ENCODE measurements around the gene LRRC37B.
"Not testable (repeated sequence)": the region's sequence is repeated elsewhere in the genome, so short reads cannot be mapped to it uniquely, and the experiment has no call there.

LRRC37B gene

GRCh38 chr17:32042266-32042665 is 35.1 kb downstream of the LRRC37B start:
- not testable (repeated sequence) for DNase-seq

- not testable (repeated sequence) for DNase-seq
These were observed 38.4 kb downstream of the LRRC37B start for GRCh38 chr17:32045611-32046010.

DNA sequence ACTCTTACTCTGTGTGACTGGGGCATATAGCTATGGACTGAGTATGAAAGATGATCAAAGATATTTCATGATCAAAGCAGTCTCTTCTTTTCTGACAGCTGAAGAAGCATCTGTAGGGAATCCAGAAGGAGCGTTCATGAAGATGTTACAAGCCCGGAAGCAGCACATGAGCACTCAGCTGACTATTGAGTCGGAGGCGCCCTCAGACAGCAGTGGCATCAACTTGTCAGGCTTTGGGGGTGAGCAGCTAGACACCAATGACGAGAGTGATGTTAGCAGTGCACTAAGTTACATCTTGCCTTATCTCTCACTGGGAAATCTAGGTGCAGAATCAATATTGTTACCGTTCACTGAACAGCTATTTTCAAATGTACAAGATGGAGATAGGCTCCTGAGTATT is 40.5 kb downstream of the LRRC37B start:
- DNase-seq, result not testable (repeated sequence)

- DNase-seq, result not testable (repeated sequence)
These were observed 47.8 kb downstream of the LRRC37B start for GRCh38 chr17:32054985-32055384.

DNA sequence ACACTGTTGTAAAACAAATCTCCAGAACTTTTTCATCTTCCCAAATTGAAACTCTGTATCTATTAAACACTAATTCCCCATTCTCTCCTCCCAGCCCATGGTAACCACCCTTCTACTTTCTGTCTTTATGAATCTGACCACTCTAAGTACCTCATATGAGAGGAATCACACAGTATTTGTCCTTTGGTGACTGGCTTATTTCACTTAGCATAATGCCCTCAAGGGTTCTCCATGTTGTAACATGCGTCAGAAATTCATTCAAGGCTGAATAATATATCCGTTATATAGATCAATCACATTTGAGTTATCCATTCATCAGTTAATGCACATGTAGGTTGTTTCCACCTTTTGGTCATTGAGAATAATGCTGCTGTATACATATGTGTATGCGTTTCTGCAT is 48.2 kb downstream of the LRRC37B start:
- not testable (repeated sequence) for DNase-seq

GRCh38 chr17:32056500-32056899 is 49.3 kb downstream of the LRRC37B start:
- not testable (repeated sequence) for DNase-seq

DNA sequence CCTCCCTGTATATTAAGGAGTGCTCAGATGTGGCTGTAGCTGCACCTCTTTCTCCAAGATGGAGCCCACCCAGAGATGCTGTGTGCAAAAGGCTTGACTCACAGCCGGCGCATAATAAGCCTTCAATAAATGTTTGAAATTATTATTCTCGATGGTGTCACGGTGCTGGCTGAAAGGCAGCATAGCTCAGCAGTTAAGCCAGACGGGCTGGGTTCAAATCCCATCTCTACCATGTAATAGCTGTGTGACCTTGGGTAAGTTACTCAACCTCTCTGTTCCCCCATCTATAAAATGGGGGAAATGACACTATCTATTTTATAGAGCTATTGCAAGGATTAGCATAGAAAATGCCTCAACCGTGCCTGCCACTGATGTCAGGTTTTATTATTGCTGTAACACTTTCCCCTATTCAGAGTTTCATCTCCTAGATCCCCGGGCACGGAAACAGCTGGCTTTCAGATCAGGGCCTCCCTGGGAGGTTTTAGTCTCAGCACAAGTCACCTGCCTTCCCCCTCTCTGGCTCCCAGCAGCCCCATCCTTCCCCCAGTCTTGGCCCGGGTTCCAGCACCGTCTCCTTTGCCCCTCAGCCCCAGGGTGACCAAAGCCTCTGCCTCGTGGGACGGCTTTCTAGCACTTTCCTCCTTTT is 50.4 kb downstream of the LRRC37B start:
- not testable (repeated sequence) for DNase-seq

DNA sequence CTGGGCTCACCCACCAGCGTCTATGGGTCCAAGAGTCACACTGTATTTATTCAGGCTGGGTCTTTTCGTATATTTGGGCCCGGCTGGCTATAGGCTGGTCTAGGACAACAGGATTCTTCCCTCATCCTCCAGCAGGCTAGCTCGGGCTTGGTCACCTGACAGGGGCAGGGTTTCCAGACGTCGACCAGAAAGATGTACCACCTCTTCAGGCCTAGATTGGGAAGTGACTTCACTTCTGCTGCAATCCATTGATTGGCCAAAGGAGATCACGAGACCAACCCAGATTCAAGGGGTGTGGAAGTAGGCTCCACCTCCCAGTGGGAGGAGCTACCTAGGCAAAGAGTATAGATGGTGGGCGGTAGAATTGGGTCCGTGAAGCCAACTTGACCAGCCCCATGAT is 53.5 kb downstream of the LRRC37B start:
- not testable (repeated sequence) for DNase-seq

DNA sequence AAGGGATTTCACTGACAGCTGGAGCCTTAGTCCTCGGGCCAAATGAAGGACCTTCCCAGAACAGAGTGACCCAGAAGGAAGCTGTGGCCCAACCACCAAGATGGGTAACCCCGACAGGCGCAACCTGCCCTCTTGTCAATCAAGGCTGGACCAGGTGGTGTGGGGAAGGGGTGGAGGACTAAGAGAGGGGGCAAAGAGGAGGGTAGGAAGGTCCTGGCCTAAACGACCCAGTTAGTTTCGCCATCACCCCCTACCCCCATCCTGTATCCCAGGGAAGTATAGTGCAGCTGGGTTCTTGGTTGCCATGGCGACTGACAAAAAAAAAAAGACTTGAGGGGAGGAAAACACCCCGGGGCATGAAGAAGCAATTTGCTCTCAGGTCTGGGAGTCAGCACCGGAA is 54.7 kb downstream of the LRRC37B start:
- peak; percentile 35 for DNase-seq

DNA sequence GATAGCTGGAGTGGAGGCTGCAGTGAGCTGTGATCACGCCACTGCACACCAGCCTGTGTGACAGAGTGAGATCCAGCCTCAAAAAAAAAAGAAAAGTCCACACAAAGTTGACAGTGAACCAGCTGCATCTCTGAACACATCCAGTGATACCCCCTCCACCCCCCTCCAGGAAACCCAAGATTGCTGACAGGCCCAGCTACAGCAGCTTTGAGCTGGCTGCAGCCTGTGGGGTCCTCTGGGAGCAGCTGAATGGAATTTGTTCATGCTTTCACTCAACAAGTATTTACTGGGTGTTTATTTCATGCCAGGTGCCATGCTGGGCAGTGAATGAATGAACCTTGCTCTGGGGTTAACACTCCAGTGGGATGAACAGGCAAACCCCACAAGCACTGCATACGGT is 56.9 kb downstream of the LRRC37B start:
- not testable (repeated sequence) for DNase-seq

- not testable (repeated sequence) for DNase-seq
These were observed 59.0 kb downstream of the LRRC37B start for GRCh38 chr17:32066123-32066680.

DNA sequence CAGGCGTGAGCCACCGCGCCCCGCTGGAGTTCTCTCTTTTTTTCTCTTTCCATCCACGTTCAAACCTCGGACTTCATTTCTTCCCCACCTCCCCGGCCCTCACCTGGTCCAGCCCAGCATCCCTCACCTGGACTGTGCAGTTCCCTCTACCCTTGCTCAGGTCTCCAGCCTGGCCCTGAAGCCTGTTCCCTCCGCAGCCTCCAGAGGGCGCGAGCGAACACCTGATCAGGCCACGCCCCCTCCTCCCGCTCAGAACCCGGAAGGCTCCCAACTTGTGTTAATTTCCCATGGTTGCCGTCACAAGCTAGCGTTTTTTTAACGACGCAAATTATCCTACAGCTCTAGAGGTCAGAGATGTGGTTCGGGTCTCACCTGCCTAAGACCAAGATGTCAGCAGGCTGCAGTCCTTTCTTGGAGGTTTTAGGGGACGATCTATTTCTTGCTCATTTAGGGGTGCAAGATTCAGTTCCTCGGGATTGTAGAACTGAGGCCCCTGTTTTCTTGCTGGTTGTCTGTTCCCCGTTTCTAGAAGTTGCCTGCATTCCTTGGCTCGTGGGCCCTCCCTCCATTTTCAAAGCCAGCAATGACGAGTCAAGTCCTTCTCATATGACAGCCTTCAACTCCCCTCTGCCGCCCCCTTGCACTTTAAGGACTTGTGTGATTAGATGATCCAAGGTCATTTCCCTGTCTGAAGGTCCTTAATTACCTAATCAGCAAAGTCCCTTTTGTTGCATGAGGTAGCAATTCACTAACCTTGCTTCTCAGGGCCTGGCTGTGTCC is 59.9 kb downstream of the LRRC37B start:
- DNase-seq, result not testable (repeated sequence)

DNA sequence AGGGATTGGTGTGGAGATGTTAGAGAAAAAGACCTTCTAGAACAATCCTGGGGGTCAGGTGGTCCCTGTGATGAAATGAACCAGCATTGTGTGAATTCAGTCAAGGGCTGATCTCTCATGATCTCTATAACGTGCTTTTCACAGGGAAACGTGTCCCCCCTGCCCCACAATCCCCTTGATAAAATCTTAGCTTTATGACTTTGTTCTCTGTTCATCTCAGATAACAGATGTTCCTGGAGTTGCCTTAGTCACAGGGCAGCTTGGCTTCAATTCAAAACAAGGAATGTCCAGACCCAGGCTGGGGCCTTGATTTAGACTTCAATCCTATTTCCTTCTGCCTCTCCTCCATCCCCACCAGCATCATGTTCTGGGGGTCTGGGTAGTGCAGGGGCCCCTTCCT is 61.9 kb downstream of the LRRC37B start:
- DNase-seq, result not testable (repeated sequence)

- DNase-seq, result not testable (repeated sequence)
These were observed 64.8 kb downstream of the LRRC37B start for GRCh38 chr17:32071961-32072360.

DNA sequence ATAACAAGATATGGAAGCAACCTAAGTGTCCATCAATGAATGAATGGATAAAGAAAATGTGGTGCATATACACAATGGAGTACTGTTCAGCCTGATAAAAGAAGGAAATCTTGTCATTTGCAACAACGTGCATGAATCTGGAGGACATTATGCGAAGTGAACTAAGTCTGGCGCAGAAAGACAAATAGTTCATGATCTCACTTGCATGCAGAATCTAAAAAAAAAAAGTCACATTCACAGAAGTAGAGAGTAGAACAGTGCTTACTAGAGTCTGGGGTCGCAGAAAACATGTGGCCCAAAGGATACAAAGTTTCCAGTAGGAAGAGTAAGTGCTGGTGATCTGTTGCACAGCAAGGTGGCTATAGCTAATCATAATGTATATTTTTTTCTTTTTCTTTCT is 65.9 kb downstream of the LRRC37B start:
- not testable (repeated sequence) for DNase-seq

DNA sequence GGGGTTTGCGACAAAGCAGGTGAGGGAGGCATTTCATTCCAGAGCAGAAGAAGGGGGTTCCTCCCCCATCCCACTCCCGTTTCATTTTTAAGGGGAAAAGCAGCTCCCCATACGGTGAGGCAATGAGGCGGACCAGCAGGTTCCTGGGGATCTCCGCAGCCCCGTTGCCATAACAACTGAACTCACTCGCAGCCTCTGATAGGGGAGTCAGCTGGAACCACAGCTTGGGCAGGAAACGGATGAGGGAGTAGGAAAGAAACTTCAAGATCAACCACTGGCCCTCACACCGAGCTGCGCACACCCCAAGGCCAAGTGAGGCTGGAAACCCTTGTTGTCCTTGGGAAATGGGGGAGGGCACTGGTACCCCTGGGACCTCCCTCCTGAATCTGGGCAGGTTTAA is 72.6 kb downstream of the LRRC37B start:
- peak; percentile 72 for DNase-seq

DNA sequence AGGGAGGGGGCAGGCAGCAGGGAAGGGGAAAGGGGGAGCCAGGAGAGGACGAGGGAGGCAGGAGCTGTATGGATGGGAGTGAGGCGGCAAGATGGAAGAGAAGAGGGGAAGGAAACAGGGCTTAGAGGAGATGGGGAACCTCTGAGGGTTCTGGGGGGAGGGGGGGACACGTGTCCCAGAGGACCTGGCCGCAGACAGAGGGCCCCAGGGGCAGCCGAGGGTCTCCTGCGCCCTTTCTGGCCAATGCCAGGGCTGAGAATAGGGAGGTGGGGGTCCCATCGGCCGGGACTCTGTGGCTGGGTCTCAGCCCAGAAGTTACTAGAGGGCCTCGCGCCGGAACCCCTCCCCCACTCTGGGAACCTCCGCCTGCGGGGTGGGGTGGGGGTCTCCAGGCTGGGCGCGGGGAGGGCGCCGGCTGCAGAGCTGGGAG is 76.4 kb downstream of the LRRC37B start:
- peak; percentile 75 for DNase-seq

DNA sequence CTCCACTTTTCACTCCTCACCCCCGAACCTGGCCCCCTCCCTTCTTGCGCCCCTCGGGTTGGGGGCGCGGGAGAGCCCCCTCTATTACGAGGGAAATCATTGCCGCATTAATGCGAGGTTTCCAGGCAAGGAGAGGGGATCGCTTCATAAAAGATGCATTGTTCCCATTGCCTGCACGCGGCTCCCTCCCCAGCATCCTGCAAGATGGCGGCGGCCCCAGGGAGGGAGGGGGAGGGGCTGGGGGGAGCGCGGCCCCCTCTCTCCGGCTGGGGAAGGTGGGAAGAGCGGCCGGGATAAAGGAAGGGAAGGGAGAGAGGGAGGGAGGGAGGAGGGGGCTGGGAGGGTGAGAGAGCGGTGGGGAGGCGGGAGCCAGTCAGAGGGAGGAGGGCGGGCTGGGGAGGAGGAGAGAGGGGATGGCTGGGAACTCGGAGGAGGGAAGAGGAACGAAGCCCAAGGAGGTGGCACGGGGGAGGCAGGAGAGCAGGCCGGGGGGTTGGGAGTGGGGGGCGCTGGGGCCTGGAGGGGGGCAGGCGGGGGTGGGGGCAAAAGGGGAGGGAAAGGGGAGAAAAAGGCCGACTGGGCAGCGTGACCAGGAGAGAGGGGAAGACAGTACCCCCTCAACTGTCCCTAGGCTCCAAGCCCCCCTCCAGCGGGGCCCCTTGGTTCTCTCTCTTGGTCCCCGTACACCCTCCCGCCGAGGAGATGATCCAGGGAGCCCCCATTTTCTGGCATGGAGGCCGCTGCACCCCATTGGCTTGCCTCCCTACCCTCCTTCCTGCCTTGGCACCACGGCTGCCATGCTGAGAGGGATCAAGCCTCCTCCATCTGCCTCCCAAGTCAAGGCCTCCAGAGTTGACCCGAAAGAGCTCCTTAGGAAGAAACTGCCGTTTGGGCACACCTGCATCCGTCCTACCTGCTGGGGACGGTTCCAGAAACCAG is 77.1 kb downstream of the LRRC37B start:
- peak; percentile 97 for DNase-seq

DNA sequence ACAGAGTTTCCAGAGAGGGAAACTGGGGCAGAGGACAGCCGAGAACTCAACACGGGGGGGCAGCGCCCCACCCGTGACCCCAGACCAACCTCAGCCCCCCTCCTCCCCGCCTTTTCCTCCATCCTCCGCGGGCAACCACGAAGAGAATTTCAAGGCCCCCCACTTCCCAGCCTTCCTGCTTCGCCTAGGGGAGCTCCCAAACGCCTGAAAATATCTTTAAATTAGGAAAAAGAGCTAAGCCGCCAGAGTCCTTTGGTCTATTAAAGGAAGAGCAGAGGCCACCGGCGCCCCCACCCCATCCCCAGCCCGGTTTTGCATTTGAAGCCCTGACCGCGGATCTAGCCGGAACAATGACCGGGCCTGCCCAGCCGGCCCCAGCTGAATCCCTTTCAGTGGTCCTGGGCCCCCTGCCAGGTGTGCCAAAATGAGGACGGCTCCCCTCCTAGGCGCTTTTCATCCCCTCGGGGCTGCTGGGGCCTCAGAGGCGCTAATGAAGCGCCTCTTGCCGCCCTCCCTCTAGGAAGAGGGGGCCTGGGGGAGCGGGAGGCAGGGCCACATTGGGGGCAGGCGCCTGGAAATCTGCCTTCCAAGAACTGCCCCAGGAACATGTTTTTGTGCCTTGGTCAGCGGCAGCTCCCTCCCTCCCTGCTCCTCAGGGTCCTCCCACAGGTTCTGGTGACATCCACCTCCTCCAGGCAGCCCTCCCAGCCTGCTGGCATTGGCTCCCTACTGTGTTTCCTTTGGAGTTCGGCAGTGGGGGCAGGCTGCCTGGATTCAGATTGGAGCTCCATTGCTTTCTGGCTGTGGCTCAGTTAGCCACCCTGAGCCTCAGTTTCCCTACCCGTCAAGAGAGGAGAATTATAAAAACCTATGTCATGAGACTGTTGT is 78.0 kb downstream of the LRRC37B start:
- peak; percentile 49 for DNase-seq

DNA sequence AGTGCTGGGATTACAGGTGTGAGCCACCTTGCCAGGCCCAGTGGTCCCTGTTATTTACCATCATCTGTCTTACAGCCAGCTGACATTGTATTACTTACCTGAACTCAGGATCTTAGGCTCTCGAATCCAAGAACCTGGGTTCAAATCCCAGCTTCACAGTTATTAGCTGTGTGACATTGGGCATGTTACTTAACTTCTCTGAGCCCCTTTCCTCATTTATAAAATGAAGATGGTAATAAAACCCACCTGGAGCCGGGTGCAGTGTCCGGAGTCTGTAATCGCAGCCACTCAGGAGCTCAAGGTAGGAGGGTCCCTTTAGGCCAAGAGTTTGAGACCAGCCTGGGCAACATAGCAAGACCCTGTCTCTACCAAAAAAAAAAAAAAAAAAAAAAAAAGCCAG is 79.7 kb downstream of the LRRC37B start:
- not testable (repeated sequence) for DNase-seq

GRCh38 chr17:32092062-32092461 is 84.9 kb downstream of the LRRC37B start:
- DNase-seq, result not testable (repeated sequence)

DNA sequence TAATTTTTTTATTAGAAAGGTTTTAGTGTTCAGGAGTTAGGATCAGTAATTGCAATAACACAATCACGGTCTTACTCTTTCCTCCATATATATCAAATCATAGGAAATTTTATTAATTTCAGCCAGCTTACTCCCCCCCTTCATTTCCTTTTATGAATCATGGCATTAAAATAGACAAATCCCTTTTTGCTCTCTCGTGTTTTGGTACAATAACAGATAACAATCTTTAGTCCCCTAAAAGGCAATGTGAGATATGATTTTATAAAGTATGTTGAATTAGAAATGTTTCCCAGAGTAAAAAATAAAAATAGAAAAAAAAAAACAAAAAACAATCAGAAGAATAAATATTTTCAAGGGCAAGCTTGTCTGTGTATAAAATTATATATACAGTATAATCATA is 92.5 kb downstream of the LRRC37B start:
- no peak for DNase-seq

All from eye (tissue), 1 donor.